Gastrocnemius medialis (tissue), 4 donors: Measurements from ENCODE around the gene SCGN.

Source experiments
- CTCF ChIP-seq, 5 experiments: fragments of 450-650 bp in 3 of 5; fragments of 200-600 bp in 2 of 5; sonication (generic) in 2 of 5; IDR thresholded peaks in 4 of 5; conservative IDR thresholded peaks in 1 of 5; 1 replicate in 4 of 5; 2 replicates in 1 of 5; pipeline ENCODE4 v1.5.1; 2016 to 2019; ENCODE audit warnings: antibody characterized with exemption in 5 of 5, mild to moderate bottlenecking in 3 of 5, moderate library complexity in 3 of 5
- POLR2A ChIP-seq, 2 donors: fragments of 450-650 bp; IDR thresholded peaks; one replicate each; pipeline ENCODE4 v1.6.1; 2017; ENCODE audit warnings: antibody characterized with exemption in 2 of 2, mild to moderate bottlenecking in 2 of 2, moderate library complexity in 2 of 2

GRCh38 chr6:25700761-25701160 lies 48.7 kb downstream of the SCGN start:
- TF ChIP-seq CTCF (IDR thresholded peaks at IDR 0.05 in 4 of 5, conservative IDR thresholded peaks at IDR 0.05 in 1 of 5) (no peak), POLR2A (IDR thresholded peaks at IDR 0.05) (no peak)
